ENCODE measurements around the gene ATRNL1. TPM values are rescaled to one million over a fixed set of nuclear protein-coding genes. Genes with fewer than 3 reads are reported as not detected.

The ATRNL1 gene
- total RNA-seq, 6 experiments from 2014 or later = 0.08 to 0.23 (median 0.09) TPM; not detected in 3

DNA sequence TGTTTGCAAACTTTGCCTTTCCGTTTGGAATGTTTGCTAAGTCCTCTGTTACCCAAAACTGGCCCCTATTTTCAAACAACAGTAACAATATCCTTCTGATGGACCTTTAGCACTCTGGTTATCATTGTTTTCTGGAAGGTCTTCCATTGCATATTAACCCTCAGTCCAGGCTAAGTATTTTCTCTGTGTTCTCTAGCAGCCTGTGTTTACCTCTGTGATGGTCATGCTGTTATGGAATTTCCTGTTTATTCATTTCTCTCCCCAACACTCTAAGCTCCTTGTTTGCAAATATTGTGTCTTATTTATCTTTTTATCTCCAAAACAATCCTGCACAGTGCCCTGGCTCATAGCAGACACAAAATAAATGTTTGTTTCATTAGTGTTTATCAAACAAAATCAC, 560.3 kb downstream of the ATRNL1 start:
- H3K27me3 Mint-ChIP-seq (ENCODE audit: insufficient read depth) = no peaks in the 10 kb centered on the region
- H3K9me3 Mint-ChIP-seq = peaks cover 3% of the 10 kb centered on the region
- no peak for DNase-seq
- no peaks in the 10 kb centered on the region for H3K36me3 Mint-ChIP-seq (ENCODE audit: low read depth)
- H3K4me1 Mint-ChIP-seq (ENCODE audit: low read depth) = no peaks in the 10 kb centered on the region
- no peak overlapping the region for H3K27ac Mint-ChIP-seq
- TF ChIP-seq, protein P1, sequence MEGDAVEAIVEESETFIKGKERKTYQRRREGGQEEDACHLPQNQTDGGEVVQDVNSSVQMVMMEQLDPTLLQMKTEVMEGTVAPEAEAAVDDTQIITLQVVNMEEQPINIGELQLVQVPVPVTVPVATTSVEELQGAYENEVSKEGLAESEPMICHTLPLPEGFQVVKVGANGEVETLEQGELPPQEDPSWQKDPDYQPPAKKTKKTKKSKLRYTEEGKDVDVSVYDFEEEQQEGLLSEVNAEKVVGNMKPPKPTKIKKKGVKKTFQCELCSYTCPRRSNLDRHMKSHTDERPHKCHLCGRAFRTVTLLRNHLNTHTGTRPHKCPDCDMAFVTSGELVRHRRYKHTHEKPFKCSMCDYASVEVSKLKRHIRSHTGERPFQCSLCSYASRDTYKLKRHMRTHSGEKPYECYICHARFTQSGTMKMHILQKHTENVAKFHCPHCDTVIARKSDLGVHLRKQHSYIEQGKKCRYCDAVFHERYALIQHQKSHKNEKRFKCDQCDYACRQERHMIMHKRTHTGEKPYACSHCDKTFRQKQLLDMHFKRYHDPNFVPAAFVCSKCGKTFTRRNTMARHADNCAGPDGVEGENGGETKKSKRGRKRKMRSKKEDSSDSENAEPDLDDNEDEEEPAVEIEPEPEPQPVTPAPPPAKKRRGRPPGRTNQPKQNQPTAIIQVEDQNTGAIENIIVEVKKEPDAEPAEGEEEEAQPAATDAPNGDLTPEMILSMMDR (IDR thresholded peaks at IDR 0.05) = no peak
- H3K4me3 Mint-ChIP-seq = no peak overlapping the region

DNA sequence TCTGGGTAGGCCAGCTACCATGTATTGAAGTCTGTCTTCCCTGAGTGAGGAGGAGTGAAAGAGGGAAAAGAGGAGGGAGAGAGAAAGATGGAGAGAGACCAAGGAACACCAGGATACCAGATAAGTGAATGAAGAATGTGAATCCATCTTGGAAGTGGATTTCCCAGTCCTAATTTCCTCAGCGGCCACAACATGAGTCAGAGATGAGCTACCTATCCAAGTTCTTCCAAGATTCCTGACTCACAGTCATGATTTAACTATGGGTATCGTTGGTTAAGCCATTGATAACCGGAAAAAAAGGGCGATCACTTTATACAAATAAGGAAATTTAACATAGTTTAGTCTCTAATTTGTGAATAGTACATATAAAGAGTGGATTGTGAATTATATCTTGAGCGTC, 561.8 kb downstream of the ATRNL1 start:
- Mint-ChIP-seq H3K4me3 (no peak overlapping the region), H3K27me3 (ENCODE audit: insufficient read depth) (no peaks in the 10 kb centered on the region), H3K9me3 (peaks cover 3% of the 10 kb centered on the region), H3K36me3 (ENCODE audit: low read depth) (no peaks in the 10 kb centered on the region), H3K27ac (no peak overlapping the region), H3K4me1 (ENCODE audit: low read depth) (no peaks in the 10 kb centered on the region)
- TF ChIP-seq, protein P1 (IDR thresholded peaks at IDR 0.05) = no peak
- no peak for DNase-seq

GRCh38 chr10:115657161-115657860, 564.1 kb downstream of the ATRNL1 start:
- Mint-ChIP-seq H3K27me3 (ENCODE audit: insufficient read depth) (no peaks in the 10 kb centered on the region), H3K4me1 (ENCODE audit: low read depth) (no peaks in the 10 kb centered on the region), H3K36me3 (ENCODE audit: low read depth) (no peaks in the 10 kb centered on the region), H3K9me3 (no peaks in the 10 kb centered on the region; the same call in 1 of the 2 replicates), H3K27ac (no peak overlapping the region), H3K4me3 (no peak overlapping the region)
- TF ChIP-seq, protein P1 (IDR thresholded peaks at IDR 0.05) = no peak
- no peak for DNase-seq

- TF ChIP-seq, protein P1 (IDR thresholded peaks at IDR 0.05) = no peak
- Mint-ChIP-seq H3K27me3 (ENCODE audit: insufficient read depth) (no peaks in the 10 kb centered on the region), H3K36me3 (ENCODE audit: low read depth) (no peaks in the 10 kb centered on the region), H3K4me1 (ENCODE audit: low read depth) (no peaks in the 10 kb centered on the region), H3K9me3 (no peaks in the 10 kb centered on the region; the same call in 1 of the 2 replicates), H3K27ac (no peak overlapping the region), H3K4me3 (no peak overlapping the region)
- no peak for DNase-seq
Measured at GRCh38 chr10:115659616-115660015, 566.5 kb downstream of the ATRNL1 start.

- Mint-ChIP-seq H3K27ac (no peak overlapping the region), H3K27me3 (ENCODE audit: insufficient read depth) (no peaks in the 10 kb centered on the region), H3K4me1 (ENCODE audit: low read depth) (no peaks in the 10 kb centered on the region), H3K4me3 (no peak overlapping the region), H3K9me3 (no peaks in the 10 kb centered on the region), H3K36me3 (ENCODE audit: low read depth) (no peaks in the 10 kb centered on the region)
- DNase-seq = no peak
- TF ChIP-seq, protein P1 (IDR thresholded peaks at IDR 0.05) = no peak
Measured at GRCh38 chr10:115660391-115660790, 567.2 kb downstream of the ATRNL1 start.

Measured in HFFc6 (cell line).